ENCODE results near the gene DCHS2. TPM values are rescaled to one million over a fixed set of nuclear protein-coding genes. Genes with fewer than 3 reads are reported as not detected.

The DCHS2 gene
- total and polyA plus RNA-seq, 2 of the 8 experiments (the other 6 are each of a cell fraction or from before 2014, with no cell fraction given): 0.54 to 2.6 TPM

- Histone ChIP-seq H2BK120ac (replicated peaks; ENCODE audit: low read depth, low read length) (no peak overlapping the region), H2BK12ac (ENCODE audit: low read depth, low read length) (no peak overlapping the region), H3K23me2 (ENCODE audit: low read depth, low read length) (no peaks in the 10 kb centered on the region), H3K4me2 (ENCODE audit: insufficient read depth in 1 of 2, low read depth in 2 of 2, low read length in 2 of 2) (peak overlapping the region in 1 of 2 experiments; percentile 13; a peak in 1 of 4 replicates), H2BK15ac (ENCODE audit: low read length) (no peak overlapping the region), H3K4me3 (ENCODE audit: extremely low read depth in 1 of 4, insufficient read depth in 2 of 4, low read depth in 3 of 4, low read length in 4 of 4) (peak overlapping the region in 1 of 4 experiments; percentile 17; a peak in 1 of 8 replicates), H3K79me1 (ENCODE audit: low read depth, low read length) (no peaks in the 10 kb centered on the region), H3K9ac (replicated peaks in 1 of 4; ENCODE audit: extremely low read depth in 1 of 4, low read depth in 3 of 4, low read length in 3 of 4) (no peak overlapping the region), H2BK20ac (ENCODE audit: low read length) (no peak overlapping the region), H2BK5ac (ENCODE audit: low read depth, low read length) (no peak overlapping the region), H3K36me3 (ENCODE audit: control insufficient read depth in 2 of 4, insufficient read depth in 4 of 4, low read length in 3 of 4) (peaks cover 0 to 2% (median 0%) of the 10 kb centered on the region in 4 experiments; a peak in 1 of 8 replicates), H3K18ac (ENCODE audit: extremely low read depth, low read length) (no peak overlapping the region), H4K91ac (replicated peaks; ENCODE audit: insufficient read length, low read length) (no peak overlapping the region), H2AK5ac (ENCODE audit: low read depth, low read length) (no peak overlapping the region), H3K9me3 (ENCODE audit: insufficient read depth in 2 of 2, low read depth in 1 of 2, low read length in 1 of 2) (no peaks in the 10 kb centered on the region; a peak in 1 of 4 replicates), H3K4me1 (replicated peaks in 1 of 4; ENCODE audit: control insufficient read depth in 3 of 4, insufficient read depth in 4 of 4, low read length in 3 of 4) (peaks cover 0 to 6% (median 4%) of the 10 kb centered on the region in 4 experiments; a peak in 3 of 7 replicates), H3K56ac (replicated peaks; ENCODE audit: insufficient read length, low read depth, low read length) (no peak overlapping the region), H3K27me3 (replicated peaks in 1 of 4; ENCODE audit: control insufficient read depth in 3 of 4, extremely low read depth in 1 of 4, insufficient read depth in 3 of 4, low read length in 3 of 4) (peaks cover 0 to 2% (median 0%) of the 10 kb centered on the region in 4 experiments; a peak in 1 of 7 replicates), H4K20me1 (replicated peaks in 1 of 2; ENCODE audit: control insufficient read depth in 1 of 2, insufficient read depth in 2 of 2, low read length in 2 of 2) (no peaks in the 10 kb centered on the region), H3K4ac (replicated peaks; ENCODE audit: insufficient read length, low read depth, low read length) (no peak overlapping the region), H4K8ac (ENCODE audit: extremely low read depth, insufficient read depth, low read length) (no peak overlapping the region), H3K14ac (ENCODE audit: insufficient read length) (no peak overlapping the region), H3K79me2 (ENCODE audit: control insufficient read depth in 1 of 2, insufficient read depth in 2 of 2, low read length in 2 of 2) (no peaks in the 10 kb centered on the region), H3K27ac (ENCODE audit: low read depth, low read length) (no peak overlapping the region), H4K5ac (ENCODE audit: insufficient read length, low read depth, low read length) (no peak overlapping the region), H2AFZ (ENCODE audit: low read length) (no peak overlapping the region), H3K23ac (ENCODE audit: insufficient read length) (no peak overlapping the region)
- ChIA-PET CTCF (ENCODE audit: partially characterized antibody) (interaction anchor here (0.6 to 1.8 kb wide), 10 partner anchors 13 to 230 kb away, joined by 3 to 7 read pairs (median 4); no protein-coding TSS in a partner anchor), POLR2A (ENCODE audit: partially characterized antibody) (interaction anchor here (1.4 kb wide), 2 partner anchors 273 to 486 kb away, joined by 3 to 5 read pairs; partner anchors contain the start of gene PLRG1)
- DNase-seq (ENCODE audit: low read depth in 1 of 2, low spot score in 2 of 2) (peak in 1 of 2 experiments; percentile 33), FAIRE-seq (peak; percentile 97)
- 22% methylated on average over 2 of the region's 2 CpGs; no CpG with 5 or more reads in 1 of the 2 experiments for WGBS, 2 experiments (ENCODE audit: extremely low coverage in 1 of 2, insufficient coverage in 1 of 2, insufficient read length in 1 of 2, insufficient replicate concordance in 2 of 2, low coverage in 1 of 2, low lambda C conversion rate in 2 of 2, missing lambda C conversion rate in 1 of 2)
- peak; percentile 77 to 85 for TF ChIP-seq RAD21 (IDR thresholded peaks at IDR 0.05 in 1 of 2, conservative IDR thresholded peaks at IDR 0.05 in 1 of 2; ENCODE audit: low read depth in 2 of 2, low read length in 2 of 2)
- TF ChIP-seq, protein P1, sequence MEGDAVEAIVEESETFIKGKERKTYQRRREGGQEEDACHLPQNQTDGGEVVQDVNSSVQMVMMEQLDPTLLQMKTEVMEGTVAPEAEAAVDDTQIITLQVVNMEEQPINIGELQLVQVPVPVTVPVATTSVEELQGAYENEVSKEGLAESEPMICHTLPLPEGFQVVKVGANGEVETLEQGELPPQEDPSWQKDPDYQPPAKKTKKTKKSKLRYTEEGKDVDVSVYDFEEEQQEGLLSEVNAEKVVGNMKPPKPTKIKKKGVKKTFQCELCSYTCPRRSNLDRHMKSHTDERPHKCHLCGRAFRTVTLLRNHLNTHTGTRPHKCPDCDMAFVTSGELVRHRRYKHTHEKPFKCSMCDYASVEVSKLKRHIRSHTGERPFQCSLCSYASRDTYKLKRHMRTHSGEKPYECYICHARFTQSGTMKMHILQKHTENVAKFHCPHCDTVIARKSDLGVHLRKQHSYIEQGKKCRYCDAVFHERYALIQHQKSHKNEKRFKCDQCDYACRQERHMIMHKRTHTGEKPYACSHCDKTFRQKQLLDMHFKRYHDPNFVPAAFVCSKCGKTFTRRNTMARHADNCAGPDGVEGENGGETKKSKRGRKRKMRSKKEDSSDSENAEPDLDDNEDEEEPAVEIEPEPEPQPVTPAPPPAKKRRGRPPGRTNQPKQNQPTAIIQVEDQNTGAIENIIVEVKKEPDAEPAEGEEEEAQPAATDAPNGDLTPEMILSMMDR (IDR thresholded peaks at IDR 0.05; ENCODE audit: control extremely low read depth in 1 of 3, insufficient read depth in 1 of 3, low read depth in 1 of 3, low read length in 3 of 3): peak in 2 of 3 experiments; percentile 63 to 64; a peak in 3 of 4 replicates
- 0 out of 3 replicates have a peak, but pooled peaks of 1 of the 2 experiments have one; percentile 53 for TF ChIP-seq EP300 (IDR thresholded peaks at IDR 0.05; ENCODE audit: borderline replicate concordance in 1 of 2, low read depth in 2 of 2, low read length in 2 of 2)
- TF ChIP-seq NANOG (IDR thresholded peaks at IDR 0.05; ENCODE audit: insufficient read depth, low read depth, low read length, poor library complexity, severe bottlenecking): peak; percentile 79
- peak; percentile 52; the same call in 1 of the 2 replicates for TF ChIP-seq YY1 (IDR thresholded peaks at IDR 0.05; ENCODE audit: low read depth, low read length)
- TF ChIP-seq SP1 (IDR thresholded peaks at IDR 0.05; ENCODE audit: low read depth, low read length): peak; percentile 72
- TF ChIP-seq JUND (IDR thresholded peaks at IDR 0.05; ENCODE audit: low read length): peak; percentile 45; the same call in 1 of the 2 replicates
- TF ChIP-seq TEAD4 (IDR thresholded peaks at IDR 0.05; ENCODE audit: low read depth, low read length): peak; percentile 98
- TF ChIP-seq SP2 (IDR thresholded peaks at IDR 0.05; ENCODE audit: low read length): no peak
- no peak for TF ChIP-seq BCL11A (IDR thresholded peaks at IDR 0.05; ENCODE audit: low read depth in 2 of 2, low read length in 2 of 2)
Observed at GRCh38 chr4:154277172-154277571, 214.4 kb downstream of the DCHS2 start.

All from H1 (cell line).